GM13977 (cell line): ENCODE data around the gene LRRC61.

ENCODE experiments used
- DNase-seq: peaks from one replicate; pipeline ENCODE4 v3.0.0; 2012; ENCODE audit warnings: low spot score
- CTCF ChIP-seq: IDR thresholded peaks from 2 replicates; pipeline ENCODE4 v1.5.1; 2012; ENCODE audit warnings: mild to moderate bottlenecking, control low read depth; ENCODE audit not compliant: insufficient read depth; ENCODE audit errors: extremely low read depth, missing control alignments
- in situ Hi-C: fragments of 300-500 bp; cut with MboI; formaldehyde crosslinking; loops from one replicate; pipeline ENCODE4 v1.12.0; 2022; ENCODE audit warnings: low sequenced_read_pairs, low pct_unique_long_range_greater_than_20kb, mixed read lengths, inconsistent platforms; ENCODE audit not compliant: unreplicated experiment

The LRRC61 gene

GRCh38 chr7:150371131-150371995, 48.2 kb downstream of the LRRC61 start:
- TF ChIP-seq CTCF: no peak
- DNase-seq: no peak
- in situ Hi-C loops: no loop called here

- in situ Hi-C loops: no loop called here
These were observed 48.8 kb downstream of the LRRC61 start for GRCh38 chr7:150371996-150372270.

GRCh38 chr7:150372271-150373048, 49.3 kb downstream of the LRRC61 start:
- TF ChIP-seq CTCF: no peak
- DNase-seq: no peak
- in situ Hi-C loops: no loop called here

More at GRCh38 chr7:150371996-150372270, 48.8 kb downstream of the LRRC61 start:
- no peak for DNase-seq
- TF ChIP-seq CTCF: no peak

GRCh38 chr7:150373049-150373801, 50.1 kb downstream of the LRRC61 start:
- no peak for DNase-seq
- no peak for TF ChIP-seq CTCF
- in situ Hi-C loops: no loop called here

GRCh38 chr7:150374026-150374425, 50.9 kb downstream of the LRRC61 start:
- DNase-seq: no peak
- no peak for TF ChIP-seq CTCF
- in situ Hi-C loops: no loop called here

GRCh38 chr7:150374472-150374871, 51.3 kb downstream of the LRRC61 start:
- in situ Hi-C loops: no loop called here
- DNase-seq: no peak
- TF ChIP-seq CTCF: no peak
